GM19043 (cell line): Measurements from ENCODE around the gene NDUFAF7.
"Not testable (repeated sequence)": the region's sequence is repeated elsewhere in the genome, so short reads cannot be mapped to it uniquely, and the experiment has no call there.

ENCODE experiments used
- ATAC-seq: cut with Tn5 transposase; IDR thresholded peaks from one replicate; pipeline ENCODE4 v1.9.1; 2021; ENCODE audit warnings: low read depth; ENCODE audit not compliant: unreplicated experiment

The NDUFAF7 gene

GRCh38 chr2:37274359-37274965, 43.0 kb downstream of the NDUFAF7 start:
- no peak for ATAC-seq

- no peak for ATAC-seq
Measured at GRCh38 chr2:37276291-37276690, 44.8 kb downstream of the NDUFAF7 start.

- no peak for ATAC-seq
Measured at GRCh38 chr2:37281916-37282315, 50.5 kb downstream of the NDUFAF7 start.

GRCh38 chr2:37282746-37283145, 51.3 kb downstream of the NDUFAF7 start:
- ATAC-seq: no peak

- ATAC-seq: no peak
Measured at GRCh38 chr2:37283207-37283606, 51.7 kb downstream of the NDUFAF7 start.

- ATAC-seq: no peak
Measured at GRCh38 chr2:37284381-37284780, 52.9 kb downstream of the NDUFAF7 start.

- ATAC-seq: no peak
Measured at GRCh38 chr2:37287966-37288365, 56.5 kb downstream of the NDUFAF7 start.

GRCh38 chr2:37291680-37292079, 60.2 kb downstream of the NDUFAF7 start:
- no peak for ATAC-seq

GRCh38 chr2:37294858-37295257, 63.4 kb downstream of the NDUFAF7 start:
- ATAC-seq: not testable (repeated sequence)

GRCh38 chr2:37295469-37296073, 64.1 kb downstream of the NDUFAF7 start:
- ATAC-seq: no peak

- ATAC-seq: no peak
Measured at GRCh38 chr2:37297632-37298031, 66.2 kb downstream of the NDUFAF7 start.
